Fibroblast of gingiva (primary cell): Measurements from ENCODE around the gene ADSS1.
"Not testable (repeated sequence)": the region's sequence is repeated elsewhere in the genome, so short reads cannot be mapped to it uniquely, and the experiment has no call there.

Experiments used
- DNase-seq: peaks from one replicate; pipeline ENCODE4 v3.0.0-alpha.2; 2011; ENCODE audit warnings: low read depth

The ADSS1 gene

DNA sequence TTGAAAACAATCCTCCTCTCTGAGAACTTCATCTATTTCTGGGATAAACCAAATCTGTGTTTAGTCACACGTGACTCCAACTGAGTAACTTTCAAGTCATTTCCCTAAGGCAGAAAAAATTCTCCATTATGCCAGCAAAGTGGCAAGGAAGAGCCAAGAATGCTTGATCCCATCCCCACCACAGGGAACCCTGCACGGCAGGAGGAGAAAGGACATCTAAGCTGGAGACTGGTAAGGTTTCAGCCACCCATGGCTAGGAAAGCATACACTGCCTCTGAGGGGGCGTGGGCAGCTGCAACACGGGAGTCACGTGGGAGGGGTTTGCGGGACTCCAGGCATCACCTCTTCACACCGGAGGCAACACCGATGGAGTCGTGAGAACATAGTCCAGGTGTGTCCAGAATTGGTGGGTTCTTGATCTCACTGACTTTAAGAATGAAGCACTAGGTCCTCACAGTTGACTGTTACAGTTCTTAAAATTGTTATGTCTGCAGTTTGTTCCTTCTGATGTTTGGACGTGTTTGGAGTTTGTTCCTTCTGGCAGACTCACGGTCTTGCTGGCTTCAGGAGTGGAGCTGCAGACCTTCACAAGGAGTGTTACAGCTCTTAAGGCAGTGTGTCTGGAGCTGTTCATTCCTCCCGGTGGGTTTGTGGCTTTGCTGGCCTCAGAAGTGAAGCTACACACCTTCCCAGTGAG is 26.2 kb downstream of the ADSS1 start:
- DNase-seq: peak; percentile 61

DNA sequence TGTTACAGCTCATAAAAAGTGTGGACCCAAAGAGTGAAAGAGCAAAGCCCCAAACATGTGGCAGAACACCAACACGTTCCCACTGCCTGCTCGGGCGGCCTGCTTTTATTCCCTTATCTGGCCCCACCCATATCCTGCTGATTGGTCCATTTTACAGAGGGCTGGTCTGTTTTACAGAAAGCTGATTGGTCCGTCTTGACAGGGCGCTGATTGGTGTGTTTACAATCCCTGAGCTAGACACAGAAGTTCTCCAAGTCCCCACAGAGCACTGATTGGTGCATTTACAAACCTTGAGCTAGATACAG is 26.7 kb downstream of the ADSS1 start:
- DNase-seq: not testable (repeated sequence)

DNA sequence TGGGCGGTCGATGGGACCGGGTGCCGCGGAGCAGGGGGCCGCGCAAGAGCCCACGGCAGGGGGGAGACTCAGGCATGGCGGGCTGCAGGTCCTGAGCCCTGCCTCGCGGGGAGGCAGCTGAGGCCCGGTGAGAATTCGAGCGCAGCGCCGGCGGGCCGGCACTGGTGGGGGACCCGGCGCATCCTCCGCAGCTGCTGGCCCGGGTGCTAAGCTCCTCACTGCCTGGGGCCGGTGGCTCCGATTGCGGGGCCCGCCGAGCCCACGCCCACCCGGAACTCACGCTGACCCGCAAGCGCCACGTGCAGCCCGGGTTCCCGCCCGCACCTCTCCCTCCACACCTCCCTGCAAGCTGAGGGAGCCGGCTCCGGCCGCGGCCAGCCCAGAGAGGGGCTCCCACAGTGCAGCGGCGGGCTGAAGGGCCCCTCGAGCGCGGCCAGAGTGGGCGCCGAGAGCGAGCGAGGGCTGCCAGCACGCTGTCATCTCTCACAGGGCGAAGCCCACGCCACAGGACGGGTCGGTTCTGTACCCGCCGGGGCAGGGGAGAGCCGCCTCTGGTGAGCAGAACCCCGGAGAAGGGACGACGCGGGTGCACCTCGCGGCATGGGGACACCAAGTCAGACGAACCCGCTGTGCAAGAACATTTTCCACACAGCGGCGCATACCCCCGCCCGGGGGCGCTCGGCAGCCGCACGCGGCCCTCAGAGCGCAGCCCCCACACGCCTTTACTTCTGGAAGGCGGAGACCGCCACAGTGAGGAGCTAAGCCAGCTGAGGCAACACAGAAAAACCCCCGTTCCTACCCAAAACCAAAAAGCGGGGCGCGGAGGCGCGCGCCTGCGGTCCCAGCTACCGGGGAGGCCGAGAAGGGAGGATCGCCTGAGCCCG is 27.8 kb downstream of the ADSS1 start:
- no peak for DNase-seq

DNA sequence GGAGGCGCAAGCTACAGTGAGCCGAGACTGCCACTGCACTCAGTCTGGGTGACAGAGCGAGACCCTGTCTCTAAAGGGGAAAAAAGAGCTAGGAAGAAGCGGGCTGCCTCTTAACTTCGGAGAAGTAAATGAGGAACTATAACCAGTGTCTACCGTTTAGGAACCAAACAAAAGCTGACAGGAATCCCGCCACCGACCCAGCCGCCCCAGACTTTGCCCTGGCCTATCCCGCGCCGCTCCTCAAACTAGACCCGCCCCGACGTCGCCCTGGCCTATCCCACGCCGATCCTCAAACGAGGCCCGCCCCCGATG is 28.4 kb downstream of the ADSS1 start:
- DNase-seq: no peak

DNA sequence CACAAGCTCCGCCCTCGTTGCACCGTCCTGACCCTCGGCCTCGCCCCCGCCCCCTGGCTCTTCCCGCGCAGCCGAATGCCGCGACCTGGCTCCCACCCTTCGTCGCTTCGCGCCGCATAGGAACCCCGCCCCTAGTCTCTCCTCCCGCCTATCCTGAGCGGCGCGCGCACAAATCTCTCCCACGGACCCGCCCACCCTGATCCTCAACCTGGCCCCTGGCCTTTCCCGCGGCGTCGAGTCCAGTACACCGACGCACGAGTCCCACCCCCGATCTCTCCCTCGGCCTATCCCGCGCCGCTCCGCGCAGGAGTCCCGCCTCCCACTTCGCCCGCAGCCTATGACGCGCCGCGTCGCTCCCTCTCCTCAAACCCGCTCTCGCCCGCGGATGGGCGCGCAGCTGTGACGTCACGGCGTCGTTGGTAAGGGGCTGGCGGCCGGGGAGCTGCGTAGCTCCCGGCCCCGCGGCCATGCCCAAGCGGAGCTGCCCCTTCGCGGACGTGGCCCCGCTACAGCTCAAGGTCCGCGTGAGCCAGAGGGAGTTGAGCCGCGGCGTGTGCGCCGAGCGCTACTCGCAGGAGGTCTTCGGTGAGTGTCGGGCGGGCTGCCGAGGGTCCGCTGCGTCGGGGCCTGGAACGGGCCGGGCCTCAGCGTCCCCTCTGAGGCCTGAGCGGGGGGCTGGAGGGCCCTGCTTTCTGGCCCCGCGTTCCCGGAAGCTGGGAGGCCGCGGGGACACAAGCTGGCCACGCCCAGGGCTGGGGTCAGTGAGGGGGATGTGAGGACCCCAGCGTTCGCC is 28.9 kb downstream of the ADSS1 start, which contains the start of gene SIVA1:
Gene SIVA1, plus strand, starts transcription at position 413 of the 793 bp plus-strand sequence. Its CDS starts 55 bp downstream, at position 468.
- peak; percentile 99 for DNase-seq

DNA sequence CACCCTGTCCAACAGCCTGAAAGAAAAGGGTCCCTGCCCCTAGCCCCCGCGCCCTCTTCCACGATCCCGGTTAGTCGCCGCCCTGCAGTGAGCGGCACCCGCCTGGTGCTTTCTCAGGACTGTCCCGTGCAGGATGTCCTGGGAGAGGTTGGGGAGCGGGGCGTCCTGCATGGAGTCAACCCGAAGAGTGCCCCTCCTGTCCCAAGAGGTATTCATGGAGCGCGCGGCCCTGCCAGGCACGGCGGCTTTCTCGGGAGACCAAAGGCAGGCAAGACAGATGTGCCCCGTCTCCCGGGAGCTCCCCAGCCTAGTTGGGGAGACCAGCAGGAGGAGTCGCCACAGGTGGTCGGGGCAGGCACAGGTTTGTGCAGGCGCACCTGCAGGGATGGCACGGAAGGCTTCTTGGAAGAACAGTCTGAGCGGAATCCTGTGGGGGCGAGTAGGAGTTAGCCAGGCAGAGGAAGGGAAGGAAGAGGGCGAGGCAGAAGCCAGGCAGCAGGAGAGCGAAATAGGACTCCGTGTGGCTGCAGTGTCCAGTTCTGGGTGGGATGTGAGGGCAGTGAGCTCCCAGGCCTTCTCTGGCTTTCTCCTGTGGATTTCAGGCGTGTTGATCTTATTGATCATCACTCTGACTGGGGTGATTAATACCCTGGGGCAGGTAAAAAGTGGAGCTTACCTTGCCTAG is 29.6 kb downstream of the ADSS1 start:
- no peak for DNase-seq

DNA sequence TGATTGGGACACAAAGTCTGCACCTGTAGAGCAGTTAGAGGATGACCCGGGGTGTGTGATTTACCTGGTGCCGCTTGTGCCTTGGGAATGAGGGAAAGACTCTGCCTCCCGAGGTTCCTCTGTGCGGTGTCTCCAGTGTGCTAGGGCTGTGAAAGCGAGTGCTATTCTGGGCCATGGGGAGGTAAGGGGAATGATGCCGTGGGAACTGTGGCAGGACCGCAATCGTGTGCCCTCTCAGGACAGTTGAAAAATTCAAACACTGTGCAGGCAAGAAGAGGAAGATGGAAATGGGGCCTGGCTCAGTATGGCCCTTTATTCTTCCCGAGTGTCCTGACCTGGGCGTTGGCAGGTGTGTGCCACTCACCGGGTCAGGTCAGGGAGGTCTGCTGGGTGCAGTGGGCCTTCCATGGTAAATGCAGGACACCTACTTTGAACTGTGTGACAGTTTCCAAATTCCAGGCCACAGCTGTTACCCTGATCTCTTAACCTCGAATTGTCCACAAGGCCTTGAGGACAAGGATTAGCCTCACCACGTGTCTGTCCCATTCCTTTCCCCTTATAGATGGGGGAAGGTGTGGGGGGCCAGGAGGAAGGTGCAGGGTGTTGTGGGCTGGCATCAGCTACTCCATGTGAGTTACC is 30.3 kb downstream of the ADSS1 start:
- DNase-seq: no peak

DNA sequence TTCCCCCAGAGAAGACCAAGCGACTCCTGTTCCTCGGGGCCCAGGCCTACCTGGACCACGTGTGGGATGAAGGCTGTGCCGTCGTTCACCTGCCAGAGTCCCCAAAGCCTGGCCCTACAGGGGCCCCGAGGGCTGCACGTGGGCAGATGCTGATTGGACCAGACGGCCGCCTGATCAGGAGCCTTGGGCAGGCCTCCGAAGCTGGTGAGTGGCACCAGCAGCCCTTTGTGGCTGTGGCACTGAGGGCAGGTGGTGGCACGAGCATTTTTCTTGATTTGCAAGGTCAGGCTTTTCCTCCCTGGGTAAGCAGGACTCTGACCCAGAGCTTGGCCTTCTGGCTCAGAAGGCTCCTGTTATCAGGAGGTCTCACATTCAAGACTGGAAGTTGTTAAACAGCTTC is 31.6 kb downstream of the ADSS1 start:
- DNase-seq: no peak

DNA sequence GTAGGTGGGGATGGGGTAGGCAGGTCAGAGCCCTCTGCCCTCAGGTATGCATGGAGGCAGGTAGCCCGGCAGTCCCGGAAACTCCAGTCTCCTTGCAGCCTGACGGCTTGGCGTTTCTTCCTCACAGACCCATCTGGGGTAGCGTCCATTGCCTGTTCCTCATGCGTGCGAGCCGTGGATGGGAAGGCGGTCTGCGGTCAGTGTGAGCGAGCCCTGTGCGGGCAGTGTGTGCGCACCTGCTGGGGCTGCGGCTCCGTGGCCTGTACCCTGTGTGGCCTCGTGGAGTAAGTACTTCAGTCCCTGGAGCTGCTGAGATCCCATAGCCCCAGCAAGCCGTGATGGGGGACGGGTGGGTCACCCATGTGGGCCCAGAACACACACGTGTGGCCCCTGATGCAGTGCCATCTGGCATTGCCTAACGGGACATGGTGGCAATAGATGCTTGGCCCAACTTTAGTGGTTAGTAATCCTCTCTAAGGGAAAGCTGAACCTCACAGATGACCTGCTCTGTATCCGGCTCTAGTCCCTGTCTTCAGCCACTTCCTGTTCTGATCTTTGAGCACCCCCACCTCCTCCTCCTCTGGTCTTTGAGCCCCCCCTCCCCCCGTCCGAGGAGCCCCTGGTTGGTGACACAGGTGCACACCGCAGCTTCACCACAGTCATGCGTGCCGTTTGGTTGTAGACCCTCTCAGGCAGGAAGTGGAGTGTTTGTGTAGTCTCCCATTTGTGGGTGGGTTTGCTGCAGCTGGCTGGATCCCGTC is 32.6 kb downstream of the ADSS1 start:
- DNase-seq: no peak

DNA sequence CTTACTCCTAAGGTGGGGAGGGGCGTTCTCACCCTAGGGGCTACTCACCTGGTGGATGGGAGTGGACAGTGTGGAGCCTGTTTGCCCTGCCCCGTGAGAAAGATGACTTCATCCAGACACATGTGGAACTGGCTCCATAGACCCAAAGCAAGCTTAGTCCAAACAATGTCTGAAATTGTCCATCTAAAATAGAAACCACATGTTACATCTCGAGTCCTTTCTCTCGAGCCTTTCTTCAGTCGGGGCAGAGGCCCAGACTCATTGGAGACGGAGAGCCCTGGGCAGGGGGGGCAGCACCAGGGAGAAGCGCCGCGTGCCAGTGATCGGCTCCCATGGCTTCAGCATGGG is 33.2 kb downstream of the ADSS1 start:
- no peak for DNase-seq

DNA sequence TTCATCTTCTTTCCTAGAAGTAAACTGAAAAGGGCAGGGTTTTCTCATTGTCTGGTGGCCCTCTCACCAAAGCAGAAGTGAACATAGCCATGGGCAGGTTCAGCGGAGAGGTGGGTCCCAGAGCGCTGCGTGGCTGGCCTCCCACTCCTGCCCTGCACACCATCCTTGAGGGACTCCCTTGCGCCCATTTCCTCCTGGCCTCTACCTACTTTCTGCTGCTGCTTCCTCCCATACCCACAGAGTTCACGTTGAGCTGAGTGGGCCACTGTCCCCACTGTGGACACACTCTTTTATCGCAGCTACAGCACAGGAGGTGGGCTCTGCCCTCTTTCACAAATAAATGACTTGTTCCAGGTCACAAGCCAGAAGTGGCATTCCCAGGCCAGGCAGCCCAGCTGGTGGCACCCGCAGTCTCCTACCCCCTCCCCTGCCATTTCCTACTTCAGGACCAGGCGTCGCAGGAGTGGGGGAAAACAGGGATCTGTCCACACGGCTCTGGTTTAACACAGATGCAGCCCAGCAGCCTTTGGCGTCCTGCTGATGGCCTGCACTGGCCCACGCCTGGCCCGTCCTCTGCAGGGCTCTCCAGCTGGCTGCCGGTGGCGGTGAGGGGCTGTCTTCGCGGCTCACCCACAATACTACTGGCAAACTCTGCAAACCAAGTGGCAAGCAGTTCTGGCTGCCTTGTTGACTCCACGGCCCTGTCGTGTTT is 33.8 kb downstream of the ADSS1 start:
- no peak for DNase-seq

DNA sequence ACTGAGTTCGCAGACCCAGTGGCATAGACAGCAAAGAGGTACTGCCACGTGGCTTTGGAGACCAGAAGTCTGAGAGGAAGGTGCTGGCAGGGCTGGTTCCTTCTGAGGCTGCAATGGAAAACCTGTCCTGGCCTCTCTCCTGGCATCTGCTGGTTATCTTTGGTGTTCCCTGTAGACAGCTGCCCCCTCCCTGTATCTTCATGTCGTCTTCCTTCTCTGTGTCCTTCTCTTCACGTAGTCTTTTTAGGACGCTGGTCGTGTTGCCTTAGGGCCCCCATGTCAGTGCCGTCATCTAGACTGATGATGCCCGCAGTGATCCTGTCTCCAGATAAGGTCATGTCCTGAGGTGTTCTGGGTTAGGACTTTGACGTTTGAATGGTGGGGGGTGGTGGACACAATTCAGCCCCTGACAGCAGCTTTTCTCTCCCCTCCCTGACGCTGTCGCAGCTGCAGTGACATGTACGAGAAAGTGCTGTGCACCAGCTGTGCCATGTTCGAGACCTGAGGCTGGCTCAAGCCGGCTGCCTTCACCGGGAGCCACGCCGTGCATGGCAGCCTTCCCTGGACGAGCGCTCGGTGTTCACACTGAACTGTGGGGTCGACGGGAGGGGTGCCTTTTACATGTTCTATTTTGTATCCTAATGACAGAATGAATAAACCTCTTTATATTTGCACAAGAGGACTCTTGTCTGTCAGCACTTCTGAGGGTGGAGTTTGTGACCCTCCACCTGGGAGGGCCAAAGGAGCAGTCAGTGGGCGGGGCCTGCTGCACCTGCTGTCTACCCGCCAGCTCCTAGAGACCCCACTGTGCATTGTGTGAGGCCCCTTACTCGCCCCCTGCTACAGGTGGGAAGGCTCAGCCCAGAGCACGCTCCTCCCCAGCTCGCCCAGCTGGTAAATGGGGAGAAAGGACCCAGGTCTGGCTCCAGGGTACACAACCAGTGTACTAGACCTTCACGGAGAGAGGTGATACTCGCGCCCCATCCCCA is 35.2 kb downstream of the ADSS1 start:
- no peak for DNase-seq

DNA sequence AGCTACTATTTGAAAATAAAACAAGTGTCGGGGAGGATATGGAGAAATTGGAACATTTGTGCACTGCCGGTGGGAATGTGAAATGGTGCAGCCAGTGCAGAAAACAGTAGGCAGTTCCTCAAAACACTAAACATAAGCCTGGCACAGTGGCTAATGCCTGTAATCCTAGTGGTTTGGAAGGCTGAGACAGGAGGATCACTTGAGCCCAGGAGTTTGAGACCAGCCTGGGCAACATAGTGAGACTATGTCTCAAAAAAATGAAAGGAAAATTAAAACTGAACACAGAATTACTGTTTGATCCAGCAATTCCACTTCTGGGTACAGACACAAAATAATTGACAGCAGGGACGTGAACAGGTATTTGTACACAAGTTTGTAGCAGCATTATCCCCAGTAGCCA is 41.5 kb downstream of the ADSS1 start:
- DNase-seq: no peak

DNA sequence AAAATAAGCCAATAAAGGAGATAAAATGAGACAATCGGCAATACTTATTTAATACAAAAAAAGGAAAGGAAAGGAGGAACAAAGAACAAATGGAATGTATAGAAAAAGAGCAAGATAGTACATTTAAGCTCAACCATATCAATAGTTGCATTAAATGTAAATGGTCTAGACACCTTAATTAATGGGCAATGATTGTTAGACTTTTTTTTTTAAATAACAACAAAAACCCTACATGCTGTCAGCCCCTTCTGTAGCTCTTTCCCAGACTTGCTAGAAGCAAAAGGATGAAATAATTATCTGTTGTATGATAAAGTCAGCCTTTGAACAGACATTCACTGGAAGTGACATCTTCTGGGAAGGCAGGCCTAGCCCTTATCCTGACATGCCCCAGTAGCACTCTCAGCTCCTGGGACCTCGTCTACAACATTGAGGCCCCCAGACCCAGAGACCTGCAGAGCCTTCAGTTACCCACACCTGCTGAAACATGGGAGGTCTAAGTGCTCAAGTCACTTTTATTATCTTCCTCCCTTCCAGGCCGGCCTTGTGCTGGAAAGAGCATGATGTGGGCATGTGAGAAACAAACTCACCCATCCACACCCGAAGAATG is 42.3 kb downstream of the ADSS1 start:
- DNase-seq: no peak

DNA sequence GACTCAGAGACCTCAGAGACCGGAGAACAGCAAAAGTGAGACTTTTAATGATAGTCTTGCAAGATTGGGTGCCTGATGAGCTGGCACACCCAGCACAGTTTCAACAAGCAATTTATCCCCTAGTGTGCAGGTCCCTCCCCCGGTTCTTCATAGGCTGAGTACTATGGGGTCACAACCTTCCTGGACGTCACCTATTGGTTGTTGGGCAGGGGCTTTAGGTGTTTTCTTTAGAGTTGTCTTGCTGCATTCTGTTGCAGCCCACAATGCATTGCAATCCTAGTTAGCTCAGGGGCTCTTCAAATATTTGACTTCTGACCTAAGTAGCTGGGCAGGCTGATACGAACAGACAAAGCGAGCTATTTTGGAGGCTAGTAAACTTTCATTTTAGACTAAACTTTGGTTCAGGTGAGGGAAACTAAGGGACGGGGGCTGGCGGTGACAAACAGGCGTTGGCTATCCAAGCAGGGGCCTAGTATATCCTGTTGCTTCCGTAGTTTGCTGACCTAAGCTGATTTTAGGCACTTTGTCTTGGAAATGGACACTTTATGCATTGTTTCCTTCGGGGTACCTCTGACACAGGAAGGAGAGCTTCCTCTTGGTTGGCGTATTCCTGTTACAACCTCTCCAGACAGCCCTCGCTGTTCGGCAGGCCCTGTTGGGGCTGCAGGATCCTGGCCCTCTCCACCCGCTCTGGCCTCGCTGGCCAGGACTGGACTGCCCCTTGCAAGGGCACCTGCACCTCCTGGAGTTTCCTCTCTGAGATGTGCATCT is 43.0 kb downstream of the ADSS1 start:
- DNase-seq: no peak

DNA sequence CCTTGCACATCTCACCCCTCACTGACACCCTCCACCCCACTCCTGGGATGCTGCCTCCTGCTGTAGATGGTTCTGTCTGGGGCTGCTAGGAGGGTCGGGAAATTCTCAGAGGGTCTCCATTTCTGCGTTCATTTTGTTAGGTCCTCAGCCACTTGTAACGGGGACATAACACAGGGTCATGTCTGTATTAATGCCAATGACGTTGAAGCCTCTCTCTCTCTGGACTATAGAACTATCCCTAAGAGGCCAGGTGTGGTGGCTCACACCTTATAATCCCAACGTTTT is 43.5 kb downstream of the ADSS1 start:
- DNase-seq: no peak

DNA sequence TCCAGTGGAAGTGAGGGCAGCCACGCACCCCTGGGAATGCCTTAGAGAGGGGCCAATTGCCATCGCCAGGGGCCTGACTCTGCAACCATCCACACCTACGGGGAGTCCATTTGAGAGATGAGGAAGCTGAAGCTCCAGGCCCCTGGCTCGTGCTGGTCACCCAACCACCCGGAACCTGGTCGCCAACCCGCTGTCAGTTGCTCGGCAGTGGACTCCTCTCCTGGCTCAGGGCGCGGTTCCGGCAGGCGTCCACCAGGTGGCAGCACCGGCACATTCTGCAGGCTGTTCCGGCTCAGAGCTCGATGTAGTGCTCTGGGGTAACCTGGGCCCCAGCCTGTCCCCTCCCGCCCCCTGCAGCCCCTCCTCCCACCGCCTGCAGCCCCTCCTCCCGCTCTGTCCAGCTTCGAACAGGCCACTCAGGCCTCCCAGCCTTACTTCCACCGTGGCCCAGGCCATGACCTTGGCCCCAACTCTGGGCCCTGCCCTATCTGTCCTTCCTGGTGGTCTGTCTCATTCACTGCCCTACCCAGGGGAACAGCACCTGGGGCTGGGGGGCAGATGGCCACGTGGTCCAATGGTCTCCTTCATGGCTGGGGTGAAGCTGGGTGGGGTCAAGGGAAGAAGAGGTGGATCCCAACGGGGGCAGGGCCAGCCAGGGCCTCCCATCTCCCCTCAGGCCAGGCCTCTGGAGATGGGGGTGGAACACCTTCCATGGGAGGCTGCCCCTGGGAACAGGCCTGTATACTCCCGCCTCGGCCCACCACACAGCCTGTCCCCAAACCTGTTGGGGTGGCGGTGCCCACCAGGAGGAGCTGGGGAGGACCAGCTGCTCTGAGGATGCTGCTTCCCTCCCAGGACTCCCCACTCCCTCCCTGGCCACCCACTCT is 44.7 kb downstream of the ADSS1 start:
- DNase-seq: peak; percentile 70
